Ishikawa (cell line): ENCODE data around the gene RPS21.
A peak's percentile ranks its signal among the peaks of the same experiment; 100 is the strongest.

Experiments
- CEBPB ChIP-seq: IDR thresholded peaks from 2 replicates; pipeline ENCODE4 v1.6.1; 2012
- CREB1 ChIP-seq: IDR thresholded peaks from 2 replicates; pipeline ENCODE4 v1.6.1; 2012; ENCODE audit warnings: low read depth
- EGR1 ChIP-seq: IDR thresholded peaks from 2 replicates; pipeline ENCODE4 v1.6.1; 2012
- EP300 ChIP-seq: IDR thresholded peaks from 2 replicates; pipeline ENCODE4 v1.6.1; 2012; ENCODE audit warnings: borderline replicate concordance
- FOXM1 ChIP-seq: IDR thresholded peaks from 2 replicates; pipeline ENCODE4 v1.6.1; 2012; ENCODE audit warnings: low read depth, borderline replicate concordance
- MAX ChIP-seq: IDR thresholded peaks from 2 replicates; pipeline ENCODE4 v1.6.1; 2012
- NFIC ChIP-seq: IDR thresholded peaks from 2 replicates; pipeline ENCODE4 v1.6.1; 2012
- RAD21 ChIP-seq: IDR thresholded peaks from 2 replicates; pipeline ENCODE4 v1.6.1; 2012; ENCODE audit warnings: low read depth
- REST ChIP-seq: IDR thresholded peaks from 2 replicates; pipeline ENCODE4 v1.6.1; 2012; ENCODE audit warnings: low read depth, mild to moderate bottlenecking
- TAF1 ChIP-seq: IDR thresholded peaks from 2 replicates; pipeline ENCODE4 v1.6.1; 2012; ENCODE audit warnings: low read depth, mild to moderate bottlenecking
- TCF12 ChIP-seq: IDR thresholded peaks from 2 replicates; pipeline ENCODE4 v1.6.1; 2012; ENCODE audit warnings: low read depth
- TEAD4 ChIP-seq: IDR thresholded peaks from 2 replicates; pipeline ENCODE4 v1.6.1; 2012
- USF1 ChIP-seq: IDR thresholded peaks from 2 replicates; pipeline ENCODE4 v1.6.1; 2012
- YY1 ChIP-seq: IDR thresholded peaks from 2 replicates; pipeline ENCODE4 v1.6.1; 2012; ENCODE audit warnings: low read depth
- ZBTB7A ChIP-seq: IDR thresholded peaks from 2 replicates; pipeline ENCODE4 v1.6.1; 2012; ENCODE audit warnings: low read depth

The RPS21 gene

GRCh38 chr20:62368976-62369814, 17.7 kb upstream of the RPS21 start:
- TF ChIP-seq ZBTB7A (peak; percentile 4; the same call in 1 of the 2 replicates), MAX (peak; percentile 16; the same call in 1 of the 2 replicates), USF1 (no peak), CEBPB (no peak), TEAD4 (0 out of 2 replicates have a peak, but pooled peaks have one; percentile 24), EP300 (no peak; the same call in 1 of the 2 replicates), TCF12 (no peak)

GRCh38 chr20:62369815-62370114, 17.1 kb upstream of the RPS21 start:
- TF ChIP-seq ZBTB7A (peak; percentile 39; the same call in 1 of the 2 replicates), CEBPB (no peak)

GRCh38 chr20:62370115-62370806, 16.6 kb upstream of the RPS21 start:
- TF ChIP-seq RAD21 (no peak), MAX (peak; percentile 21; the same call in 1 of the 2 replicates), TCF12 (peak; percentile 81), NFIC (peak; percentile 68), USF1 (no peak), FOXM1 (no peak), TAF1 (no peak), CEBPB (0 out of 2 replicates have a peak, but pooled peaks have one; percentile 33), REST (no peak), CREB1 (no peak), EGR1 (peak; percentile 30; the same call in 1 of the 2 replicates), YY1 (no peak), TEAD4 (peak; percentile 51; the same call in 1 of the 2 replicates), ZBTB7A (no peak), EP300 (peak; percentile 39; the same call in 1 of the 2 replicates)

- TF ChIP-seq REST: no peak
- TF ChIP-seq EGR1: no peak
- peak; percentile 65; the same call in 1 of the 2 replicates for TF ChIP-seq NFIC
- TF ChIP-seq RAD21: no peak
- no peak for TF ChIP-seq CEBPB
- no peak for TF ChIP-seq CREB1
- TF ChIP-seq USF1: no peak
- no peak for TF ChIP-seq TEAD4
- no peak for TF ChIP-seq ZBTB7A
- peak; percentile 65; the same call in 1 of the 2 replicates for TF ChIP-seq MAX
- 0 out of 2 replicates have a peak, but pooled peaks have one; percentile 15 for TF ChIP-seq YY1
- TF ChIP-seq FOXM1: no peak
Measured at GRCh38 chr20:62370807-62371587, 15.9 kb upstream of the RPS21 start.
